HEK293T (cell line): ENCODE data around the gene MYLK2.

Experiments
- CTCF ChIA-PET: fragments of 350-600 bp; formaldehyde crosslinking; extraction: SDS; loops from one replicate; lab custom pipeline; 2021; ENCODE audit warnings: antibody characterized with exemption, inconsistent platforms; lab: Yijun Ruan, JAX
- POLR2A ChIA-PET: fragments of 350-600 bp; formaldehyde crosslinking; extraction: SDS; loops from one replicate; lab custom pipeline; 2020; ENCODE audit warnings: antibody characterized with exemption, inconsistent platforms; lab: Yijun Ruan, JAX
- DNase-seq: peaks from one replicate; pipeline ENCODE4 v3.0.0; 2012; ENCODE audit warnings: mixed read lengths; ENCODE audit errors: extremely low spot score
- ARNT ChIP-seq: fragments of 450-650 bp; IDR thresholded peaks from 2 replicates; pipeline ENCODE4 v1.6.1; 2017; ENCODE audit warnings: mild to moderate bottlenecking
- BHLHE40 ChIP-seq: fragments of 450-650 bp; IDR thresholded peaks from 2 replicates; pipeline ENCODE4 v1.6.1; 2016; ENCODE audit warnings: mild to moderate bottlenecking, moderate library complexity, borderline replicate concordance
- CTBP1 ChIP-seq: fragments of 450-650 bp; IDR thresholded peaks from 2 replicates; pipeline ENCODE4 v1.6.1; 2016; ENCODE audit warnings: borderline replicate concordance
- ELF4 ChIP-seq: fragments of 450-650 bp; IDR thresholded peaks from 2 replicates; pipeline ENCODE4 v1.6.1; 2017; ENCODE audit warnings: antibody characterized with exemption
- FOXA1 ChIP-seq: fragments of 450-650 bp; IDR thresholded peaks from 2 replicates; pipeline ENCODE4 v1.6.1; 2016; ENCODE audit warnings: mild to moderate bottlenecking
- FOXK2 ChIP-seq: fragments of 450-650 bp; IDR thresholded peaks from 2 replicates; pipeline ENCODE4 v1.6.1; 2016; ENCODE audit warnings: mild to moderate bottlenecking
- FOXM1 ChIP-seq: fragments of 450-650 bp; IDR thresholded peaks from 2 replicates; pipeline ENCODE4 v1.6.1; 2017; ENCODE audit warnings: mild to moderate bottlenecking, borderline replicate concordance
- HDGF ChIP-seq: fragments of 450-650 bp; IDR thresholded peaks from 2 replicates; pipeline ENCODE4 v1.6.1; 2017; ENCODE audit warnings: antibody characterized with exemption, borderline replicate concordance
- L3MBTL2 ChIP-seq: fragments of 450-650 bp; conservative IDR thresholded peaks from 2 replicates; pipeline ENCODE4 v1.6.1; 2016; ENCODE audit warnings: mild to moderate bottlenecking
- LEF1 ChIP-seq: fragments of 450-650 bp; IDR thresholded peaks from 2 replicates; pipeline ENCODE4 v1.6.1; 2017; ENCODE audit warnings: mild to moderate bottlenecking, borderline replicate concordance
- NFRKB ChIP-seq: fragments of 450-650 bp; IDR thresholded peaks from 2 replicates; pipeline ENCODE4 v1.6.1; 2016; ENCODE audit warnings: mild to moderate bottlenecking, moderate library complexity
- SP1 ChIP-seq: fragments of 450-650 bp; IDR thresholded peaks from 2 replicates; pipeline ENCODE4 v1.6.1; 2017
- SUZ12 ChIP-seq: fragments of 450-650 bp; IDR thresholded peaks from 2 replicates; pipeline ENCODE4 v1.6.1; 2016; ENCODE audit warnings: mild to moderate bottlenecking
- TARDBP ChIP-seq: fragments of 450-650 bp; IDR thresholded peaks from 2 replicates; pipeline ENCODE4 v1.6.1; 2016
- ZNF384 ChIP-seq: fragments of 450-650 bp; IDR thresholded peaks from 2 replicates; pipeline ENCODE4 v1.6.1; 2016
- TF ChIP-seq, protein P1 (sequence below): fragments of 450-650 bp; IDR thresholded peaks from 2 replicates; pipeline ENCODE4 v1.6.1; 2016

Gene MYLK2

DNA sequence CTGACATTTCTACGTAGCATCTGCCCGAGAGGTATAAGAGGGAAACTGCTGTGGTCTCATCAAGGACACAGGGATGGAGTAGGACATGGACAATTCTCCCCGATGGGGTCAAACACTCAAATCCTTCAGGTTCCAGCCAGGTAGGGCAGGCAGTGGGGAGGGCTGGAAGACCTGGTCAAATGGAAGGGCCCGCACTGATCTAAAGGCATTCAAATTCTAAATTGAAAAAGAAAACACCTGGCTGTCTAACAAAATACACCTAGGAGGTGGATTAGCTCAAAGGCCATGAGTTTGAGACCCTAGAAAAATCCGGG, 43.0 kb downstream of the MYLK2 start:
- TF ChIP-seq, protein P1, sequence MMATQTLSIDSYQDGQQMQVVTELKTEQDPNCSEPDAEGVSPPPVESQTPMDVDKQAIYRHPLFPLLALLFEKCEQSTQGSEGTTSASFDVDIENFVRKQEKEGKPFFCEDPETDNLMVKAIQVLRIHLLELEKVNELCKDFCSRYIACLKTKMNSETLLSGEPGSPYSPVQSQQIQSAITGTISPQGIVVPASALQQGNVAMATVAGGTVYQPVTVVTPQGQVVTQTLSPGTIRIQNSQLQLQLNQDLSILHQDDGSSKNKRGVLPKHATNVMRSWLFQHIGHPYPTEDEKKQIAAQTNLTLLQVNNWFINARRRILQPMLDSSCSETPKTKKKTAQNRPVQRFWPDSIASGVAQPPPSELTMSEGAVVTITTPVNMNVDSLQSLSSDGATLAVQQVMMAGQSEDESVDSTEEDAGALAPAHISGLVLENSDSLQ, result no peak
- TF ChIP-seq BHLHE40 (no peak), TARDBP (no peak), SP1 (no peak), NFRKB (no peak), L3MBTL2 (no peak), ARNT (no peak), FOXM1 (no peak), SUZ12 (no peak)
- ChIA-PET POLR2A (no interaction called here), CTCF (no interaction called here)
- DNase-seq, result no peak

DNA sequence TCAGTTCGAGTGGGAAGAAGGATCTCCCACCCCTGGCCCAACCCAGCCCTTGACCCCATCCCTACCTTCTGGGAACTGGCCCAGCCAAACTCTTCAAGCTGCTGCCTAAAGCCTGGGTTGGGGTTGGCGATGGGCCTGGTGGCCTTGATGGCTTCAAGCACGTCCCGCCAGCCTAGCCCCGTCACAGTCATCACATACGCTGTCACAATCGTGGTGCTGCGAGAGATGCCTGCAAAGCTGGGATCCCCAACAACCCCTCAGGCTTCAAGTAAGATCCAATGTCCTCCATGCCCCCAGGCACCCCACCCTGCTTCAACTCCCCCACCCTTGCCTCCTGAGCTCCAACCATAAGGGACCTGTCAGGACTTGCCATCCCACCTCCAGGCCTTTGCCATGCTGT, 43.4 kb downstream of the MYLK2 start:
- no peak for TF ChIP-seq NFRKB
- TF ChIP-seq FOXM1, result no peak
- no peak for TF ChIP-seq ZNF384
- TF ChIP-seq, protein P1, result no peak
- no peak for TF ChIP-seq LEF1
- TF ChIP-seq CTBP1, result no peak
- TF ChIP-seq ELF4, result no peak
- TF ChIP-seq TARDBP, result no peak
- no peak for TF ChIP-seq FOXA1
- no peak for TF ChIP-seq FOXK2
- DNase-seq, result no peak
- POLR2A ChIA-PET, result no interaction called here
- CTCF ChIA-PET, result no interaction called here

DNA sequence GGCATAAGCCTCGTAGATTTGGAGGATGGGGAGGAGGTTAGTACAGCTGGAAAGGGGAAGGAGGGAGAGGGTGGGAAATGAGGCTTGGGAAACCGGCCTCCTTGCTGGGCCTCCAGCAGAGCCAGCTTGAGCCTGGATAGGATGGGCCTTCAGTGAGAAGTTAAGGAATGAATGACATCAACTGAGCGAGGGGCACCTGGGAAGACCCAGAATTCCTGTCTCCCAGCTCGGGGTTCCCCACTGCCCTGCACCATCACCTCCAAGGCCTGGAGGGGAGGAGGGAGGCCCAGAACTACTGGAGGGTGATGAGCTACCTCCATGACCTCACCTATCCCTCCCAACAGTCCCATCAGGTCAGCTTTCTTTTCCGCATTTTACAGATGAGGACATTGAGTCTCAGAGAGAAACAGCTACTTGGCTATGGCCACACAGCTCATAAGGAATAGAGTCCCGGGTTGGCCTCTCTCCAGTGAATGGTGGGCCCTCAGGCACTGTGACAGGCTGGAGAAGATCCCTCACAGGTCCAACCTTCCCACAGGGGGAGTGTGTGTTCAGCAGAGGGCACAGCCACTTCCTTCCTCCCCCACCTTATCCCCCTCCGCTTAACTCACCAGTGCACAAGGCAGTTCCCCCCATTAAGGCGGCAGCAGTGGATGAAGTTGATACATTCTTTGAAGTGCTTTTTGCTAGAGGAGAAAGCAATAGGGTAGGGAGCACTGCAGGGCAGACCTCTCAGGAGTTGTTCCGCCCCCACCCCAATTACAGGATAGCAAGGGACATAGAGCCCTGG, 44.3 kb downstream of the MYLK2 start:
- ChIA-PET CTCF (no interaction called here), POLR2A (interaction anchor here (1.1 to 1.3 kb wide), 2 partner anchors 12 to 16 kb away, joined by 3 to 4 read pairs; no protein-coding TSS in a partner anchor)
- no peak for DNase-seq
- TF ChIP-seq LEF1, result no peak
- no peak for TF ChIP-seq HDGF
- TF ChIP-seq BHLHE40, result no peak
- no peak for TF ChIP-seq NFRKB
- no peak for TF ChIP-seq ZNF384
- no peak for TF ChIP-seq ELF4
- TF ChIP-seq, protein P1, result no peak
- TF ChIP-seq FOXM1, result no peak
- no peak for TF ChIP-seq L3MBTL2
- no peak for TF ChIP-seq TARDBP
- TF ChIP-seq FOXA1, result no peak
- TF ChIP-seq SUZ12, result no peak
- TF ChIP-seq FOXK2, result no peak
- no peak for TF ChIP-seq CTBP1
- no peak for TF ChIP-seq SP1
- no peak for TF ChIP-seq ARNT

DNA sequence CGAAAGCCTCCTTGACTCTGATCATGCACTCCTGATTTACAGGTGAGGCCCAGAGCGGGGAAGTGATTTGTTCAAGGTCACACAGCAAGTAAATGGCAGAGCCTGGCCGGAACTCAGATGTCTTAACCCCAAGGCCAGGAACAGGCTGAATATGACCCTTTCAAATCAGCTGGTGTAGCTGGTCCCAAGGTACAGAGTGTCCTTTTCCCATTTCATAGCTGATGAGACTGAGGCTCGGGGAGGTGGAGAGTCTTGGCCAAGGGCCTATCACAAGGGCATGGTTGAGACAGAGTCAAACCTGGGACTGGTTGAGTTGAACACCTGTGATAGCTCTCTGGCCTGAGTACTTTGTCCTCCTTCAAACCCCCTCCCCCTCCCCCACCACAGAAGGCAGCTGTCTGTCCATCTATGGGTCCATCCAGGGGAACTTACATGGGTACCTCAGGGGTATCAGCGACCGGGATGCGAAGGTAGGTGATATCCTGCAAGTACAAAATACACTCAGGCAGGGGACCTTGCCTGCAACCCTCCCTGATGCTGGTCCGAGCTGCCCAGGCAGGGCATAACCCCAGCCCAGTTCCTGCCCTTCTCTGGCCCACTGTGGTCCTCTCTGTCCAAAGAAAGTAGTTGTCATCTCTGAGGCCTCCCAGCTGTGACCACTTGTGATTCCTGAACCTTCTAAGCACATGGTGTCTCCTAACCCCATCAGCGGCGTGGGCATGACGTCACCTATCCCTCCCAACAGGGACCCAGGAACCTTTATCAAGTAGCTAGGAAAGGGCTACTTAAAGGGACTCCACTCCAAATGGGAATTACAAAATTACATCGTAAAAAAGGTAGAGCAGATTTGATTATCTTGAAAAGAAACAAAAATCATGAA, 45.6 kb downstream of the MYLK2 start:
- CTCF ChIA-PET, result interaction anchor here (0.5 kb wide), 1 partner anchor 28 kb away, joined by 3 read pairs; no protein-coding TSS in a partner anchor
- no peak for DNase-seq
- no peak for TF ChIP-seq BHLHE40
- no peak for TF ChIP-seq HDGF
- no peak for TF ChIP-seq L3MBTL2
- POLR2A ChIA-PET, result interaction anchor here (1.1 kb wide), 1 partner anchor 14 kb away, joined by 3 read pairs; no protein-coding TSS in a partner anchor

DNA sequence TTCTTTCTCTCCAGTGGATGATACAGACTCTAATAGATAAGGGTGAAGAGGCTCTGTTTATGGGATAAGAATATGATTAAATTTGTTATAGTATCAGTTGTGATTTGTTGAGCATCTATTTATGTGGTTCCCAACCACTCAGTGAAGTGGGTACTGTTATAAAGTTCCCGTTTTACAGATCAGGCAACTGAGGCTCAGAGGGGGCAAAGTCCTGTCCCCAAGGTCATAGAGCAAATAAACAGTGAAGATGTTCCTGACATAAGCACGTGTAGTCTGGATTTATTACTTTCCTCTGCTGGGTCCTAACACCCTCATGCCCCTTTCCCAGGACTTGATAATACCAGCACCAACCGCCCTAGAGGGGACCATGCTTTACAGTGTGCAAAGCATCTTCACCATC, 47.1 kb downstream of the MYLK2 start:
- no peak for DNase-seq
- no peak for TF ChIP-seq BHLHE40
- no peak for TF ChIP-seq LEF1
- ChIA-PET CTCF (no interaction called here), POLR2A (no interaction called here)

DNA sequence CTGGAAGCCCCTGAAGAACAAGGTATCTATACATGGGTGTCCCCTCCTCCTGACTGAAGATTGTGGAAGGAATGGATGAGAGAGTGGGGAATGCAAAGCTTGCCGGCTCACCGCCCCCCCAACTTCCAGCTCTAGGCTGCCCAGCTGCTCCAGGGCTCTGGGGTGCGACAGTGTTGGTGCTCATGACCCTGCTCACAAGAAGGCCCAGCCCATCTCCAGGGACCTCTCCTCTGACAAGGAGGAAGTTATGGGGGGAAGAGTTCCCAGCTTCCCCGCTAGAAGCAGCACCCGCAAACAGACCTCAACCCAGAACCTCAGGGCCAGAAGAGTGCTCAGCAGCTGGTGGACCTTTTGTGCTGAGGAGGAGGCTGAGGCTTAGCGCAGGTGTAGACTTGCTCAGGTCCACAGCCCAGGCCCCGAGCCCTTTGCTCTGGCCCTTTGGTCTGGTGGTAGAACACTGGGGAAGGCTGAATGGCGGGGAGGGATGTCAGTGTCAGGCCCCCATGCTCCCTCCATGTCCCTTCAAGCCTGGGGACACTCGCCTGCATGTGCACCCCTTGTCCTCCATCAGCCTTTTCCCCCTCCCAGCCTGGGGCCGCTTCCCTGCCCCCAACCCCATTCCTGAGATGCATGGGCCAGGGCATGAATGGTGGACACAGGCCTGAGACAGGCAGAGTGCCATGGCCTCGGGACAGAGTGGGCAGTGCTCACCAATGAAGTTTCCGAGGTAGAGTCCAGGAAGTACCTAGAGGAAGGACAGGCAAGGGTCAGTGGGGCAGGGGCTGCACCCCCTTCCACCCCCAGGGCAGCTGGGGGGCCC, 49.9 kb downstream of the MYLK2 start:
- POLR2A ChIA-PET, result interaction anchor here (1.1 to 2.8 kb wide), 3 partner anchors 9 to 241 kb away, joined by 3 to 10 read pairs (median 7); partner anchors contain the start of gene TM9SF4
- TF ChIP-seq L3MBTL2 (no peak), CTBP1 (no peak), ARNT (no peak), TARDBP (no peak), SUZ12 (no peak), ZNF384 (no peak), BHLHE40 (no peak), FOXA1 (no peak), FOXM1 (no peak), FOXK2 (no peak), HDGF (no peak), SP1 (no peak)
- CTCF ChIA-PET, result no interaction called here
- DNase-seq, result no peak
